ENCODE results near the gene ZNF536. TPM values are rescaled to one million over a fixed set of nuclear protein-coding genes. Genes with fewer than 3 reads are reported as not detected.

The ZNF536 gene
- total RNA-seq, 1 donor from 2014 or later, result not detected

- H3K27me3 ChIP-seq (ENCODE audit: control insufficient read depth, insufficient read depth, low read length), result no peaks in the 10 kb centered on the region
- TF ChIP-seq CTCF (IDR thresholded peaks at IDR 0.05; ENCODE audit: insufficient read depth, low read length, severe bottlenecking), result no peak
- no peaks in the 10 kb centered on the region for H3K36me3 ChIP-seq (ENCODE audit: control insufficient read depth, insufficient read depth, low read length)
- no peak overlapping the region for H3K4me3 ChIP-seq (ENCODE audit: low read depth, low read length)
- DNase-seq (ENCODE audit: low read depth) (no peak), FAIRE-seq (no peak)
These were observed 29.8 kb downstream of the ZNF536 start for GRCh38 chr19:30401956-30402355.

GRCh38 chr19:30402436-30403202 is 30.4 kb downstream of the ZNF536 start:
- no peak for FAIRE-seq
- no peak for TF ChIP-seq CTCF (IDR thresholded peaks at IDR 0.05; ENCODE audit: insufficient read depth, low read length, severe bottlenecking)
- Histone ChIP-seq H3K36me3 (ENCODE audit: control insufficient read depth, insufficient read depth, low read length) (no peaks in the 10 kb centered on the region), H3K4me3 (ENCODE audit: low read depth, low read length) (no peak overlapping the region), H3K27me3 (ENCODE audit: control insufficient read depth, insufficient read depth, low read length) (no peaks in the 10 kb centered on the region)
- DNase-seq (ENCODE audit: low read depth), result no peak

- H3K27me3 ChIP-seq (ENCODE audit: control insufficient read depth, insufficient read depth, low read length), result no peaks in the 10 kb centered on the region
These were observed 31.2 kb downstream of the ZNF536 start for GRCh38 chr19:30403203-30403985.

GRCh38 chr19:30406220-30407067 is 34.3 kb downstream of the ZNF536 start:
- H3K27me3 ChIP-seq (ENCODE audit: control insufficient read depth, insufficient read depth, low read length), result no peaks in the 10 kb centered on the region
- DNase-seq (ENCODE audit: low read depth) (no peak), FAIRE-seq (no peak)
- TF ChIP-seq CTCF (IDR thresholded peaks at IDR 0.05; ENCODE audit: insufficient read depth, low read length, severe bottlenecking), result no peak
- H3K4me3 ChIP-seq (ENCODE audit: low read depth, low read length), result no peak overlapping the region
- H3K36me3 ChIP-seq (ENCODE audit: control insufficient read depth, insufficient read depth, low read length), result no peaks in the 10 kb centered on the region

More at GRCh38 chr19:30403203-30403985, 31.2 kb downstream of the ZNF536 start:
- FAIRE-seq (no peak), DNase-seq (ENCODE audit: low read depth) (no peak)
- no peaks in the 10 kb centered on the region for H3K36me3 ChIP-seq (ENCODE audit: control insufficient read depth, insufficient read depth, low read length)
- no peak overlapping the region for H3K4me3 ChIP-seq (ENCODE audit: low read depth, low read length)
- no peak for TF ChIP-seq CTCF (IDR thresholded peaks at IDR 0.05; ENCODE audit: insufficient read depth, low read length, severe bottlenecking)

GRCh38 chr19:30407068-30407709 is 35.0 kb downstream of the ZNF536 start:
- DNase-seq (ENCODE audit: low read depth), result no peak
- Histone ChIP-seq H3K4me3 (ENCODE audit: low read depth, low read length) (no peak overlapping the region), H3K27me3 (ENCODE audit: control insufficient read depth, insufficient read depth, low read length) (no peaks in the 10 kb centered on the region), H3K36me3 (ENCODE audit: control insufficient read depth, insufficient read depth, low read length) (no peaks in the 10 kb centered on the region)
- no peak for FAIRE-seq
- no peak for TF ChIP-seq CTCF (IDR thresholded peaks at IDR 0.05; ENCODE audit: insufficient read depth, low read length, severe bottlenecking)

Measured in bronchial epithelial cell (primary cell).